ENCODE measurements around the gene SEC23A.

DNA sequence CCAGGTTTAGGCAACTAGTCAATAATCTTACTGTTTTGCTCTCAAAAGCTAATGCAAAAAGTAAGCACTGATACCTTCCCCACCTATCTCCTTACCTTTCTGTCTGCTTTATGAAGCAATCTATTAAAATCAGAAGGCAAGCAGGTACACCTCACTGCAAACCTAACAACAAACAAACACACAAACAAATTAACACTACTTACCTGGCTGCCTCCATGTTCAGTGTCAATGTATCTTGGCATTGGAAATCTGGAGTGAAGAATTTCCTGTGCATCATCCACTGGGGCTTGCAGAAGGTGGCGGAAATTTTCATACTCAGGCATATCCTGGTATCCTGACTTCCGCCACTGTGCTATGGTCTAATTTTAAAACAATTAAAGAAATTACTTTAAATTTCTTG, 62.5 kb downstream of the SEC23A start:
- TF ChIP-seq CTCF (IDR thresholded peaks at IDR 0.05; ENCODE audit: low read depth, low read length, poor library complexity, severe bottlenecking) (no peak), EZH2phosphoT487 (IDR thresholded peaks at IDR 0.05; ENCODE audit: borderline replicate concordance, low read length) (no peak)

Data from DOHH2 (cell line).